ENCODE data around the gene LINS1. TPM values are rescaled to one million over a fixed set of nuclear protein-coding genes. Genes with fewer than 3 reads are reported as not detected.

The LINS1 gene
- total RNA-seq, 2 donors from 2014 or later, result 15.5 to 32.3 TPM

GRCh38 chr15:100645671-100646070 is 43.7 kb upstream of the LINS1 start:
- no peaks in the 10 kb centered on the region for H3K4me1 ChIP-seq (replicated peaks)
- intact Hi-C loops (cut with DNase I), result no loop called here
- H3K27me3 ChIP-seq (replicated peaks; ENCODE audit: insufficient read depth), result no peaks in the 10 kb centered on the region
- H3K27ac ChIP-seq, result no peak overlapping the region
- no peaks in the 10 kb centered on the region for H3K9me3 ChIP-seq
- TF ChIP-seq CTCF (IDR thresholded peaks at IDR 0.05), result no peak
- no peak for TF ChIP-seq POLR2A (IDR thresholded peaks at IDR 0.05)
- no peak for TF ChIP-seq POLR2AphosphoS5 (IDR thresholded peaks at IDR 0.05)
- H3K36me3 ChIP-seq, result no peaks in the 10 kb centered on the region
- H3K4me3 ChIP-seq, result no peak overlapping the region
- DNase-seq (ENCODE audit: low spot score), result no peak
- WGBS, result 92% methylated on average over 5 of the region's 5 CpGs

GRCh38 chr15:100642950-100643338 is 41.0 kb upstream of the LINS1 start:
- H3K27me3 ChIP-seq (replicated peaks; ENCODE audit: insufficient read depth), result no peaks in the 10 kb centered on the region
- intact Hi-C loops (cut with DNase I), result no loop called here
- no peak for DNase-seq (ENCODE audit: low spot score)

GRCh38 chr15:100642213-100642949 is 40.4 kb upstream of the LINS1 start:
- no peak overlapping the region for H3K27ac ChIP-seq
- H3K27me3 ChIP-seq (replicated peaks; ENCODE audit: insufficient read depth), result no peaks in the 10 kb centered on the region
- no peak overlapping the region for H3K4me3 ChIP-seq
- DNase-seq (ENCODE audit: low spot score), result no peak
- WGBS, result 92% methylated on average over 9 of the region's 9 CpGs
- H3K4me1 ChIP-seq (replicated peaks), result no peaks in the 10 kb centered on the region
- no peak for TF ChIP-seq POLR2AphosphoS5 (IDR thresholded peaks at IDR 0.05)
- no peak for TF ChIP-seq POLR2A (IDR thresholded peaks at IDR 0.05)
- no peak for TF ChIP-seq CTCF (IDR thresholded peaks at IDR 0.05)
- intact Hi-C loops (cut with DNase I), result no loop called here
- H3K9me3 ChIP-seq, result no peaks in the 10 kb centered on the region
- no peaks in the 10 kb centered on the region for H3K36me3 ChIP-seq

More at GRCh38 chr15:100642950-100643338, 41.0 kb upstream of the LINS1 start:
- Histone ChIP-seq H3K36me3 (no peaks in the 10 kb centered on the region), H3K9me3 (no peaks in the 10 kb centered on the region), H3K27ac (no peak overlapping the region), H3K4me3 (no peak overlapping the region), H3K4me1 (replicated peaks) (no peaks in the 10 kb centered on the region)
- WGBS, result 95% methylated on average over 4 of the region's 4 CpGs
- TF ChIP-seq CTCF (IDR thresholded peaks at IDR 0.05) (no peak), POLR2A (IDR thresholded peaks at IDR 0.05) (no peak), POLR2AphosphoS5 (IDR thresholded peaks at IDR 0.05) (no peak)

GRCh38 chr15:100638177-100638730 is 36.3 kb upstream of the LINS1 start:
- Histone ChIP-seq H3K4me1 (replicated peaks) (no peaks in the 10 kb centered on the region), H3K27me3 (replicated peaks; ENCODE audit: insufficient read depth) (no peaks in the 10 kb centered on the region), H3K9me3 (no peaks in the 10 kb centered on the region), H3K27ac (no peak overlapping the region), H3K36me3 (no peaks in the 10 kb centered on the region), H3K4me3 (no peak overlapping the region)
- no peak for TF ChIP-seq CTCF (IDR thresholded peaks at IDR 0.05)
- no peak for TF ChIP-seq POLR2AphosphoS5 (IDR thresholded peaks at IDR 0.05)
- TF ChIP-seq POLR2A (IDR thresholded peaks at IDR 0.05), result no peak
- DNase-seq (ENCODE audit: low spot score), result no peak
- WGBS, result 84% methylated on average over 11 of the region's 11 CpGs
- intact Hi-C loops (cut with DNase I), result no loop called here
